GM12872 (cell line): Measurements from ENCODE around the gene ADI1.

Source experiments
- TF ChIP-seq, protein P1 (sequence below): IDR thresholded peaks from 3 replicates; pipeline ENCODE4 v1.5.1; 2011; ENCODE audit warnings: low read depth, mild to moderate bottlenecking, low read length, moderate library complexity; ENCODE audit not compliant: insufficient read depth

ADI1 gene, protein sequence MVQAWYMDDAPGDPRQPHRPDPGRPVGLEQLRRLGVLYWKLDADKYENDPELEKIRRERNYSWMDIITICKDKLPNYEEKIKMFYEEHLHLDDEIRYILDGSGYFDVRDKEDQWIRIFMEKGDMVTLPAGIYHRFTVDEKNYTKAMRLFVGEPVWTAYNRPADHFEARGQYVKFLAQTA

DNA sequence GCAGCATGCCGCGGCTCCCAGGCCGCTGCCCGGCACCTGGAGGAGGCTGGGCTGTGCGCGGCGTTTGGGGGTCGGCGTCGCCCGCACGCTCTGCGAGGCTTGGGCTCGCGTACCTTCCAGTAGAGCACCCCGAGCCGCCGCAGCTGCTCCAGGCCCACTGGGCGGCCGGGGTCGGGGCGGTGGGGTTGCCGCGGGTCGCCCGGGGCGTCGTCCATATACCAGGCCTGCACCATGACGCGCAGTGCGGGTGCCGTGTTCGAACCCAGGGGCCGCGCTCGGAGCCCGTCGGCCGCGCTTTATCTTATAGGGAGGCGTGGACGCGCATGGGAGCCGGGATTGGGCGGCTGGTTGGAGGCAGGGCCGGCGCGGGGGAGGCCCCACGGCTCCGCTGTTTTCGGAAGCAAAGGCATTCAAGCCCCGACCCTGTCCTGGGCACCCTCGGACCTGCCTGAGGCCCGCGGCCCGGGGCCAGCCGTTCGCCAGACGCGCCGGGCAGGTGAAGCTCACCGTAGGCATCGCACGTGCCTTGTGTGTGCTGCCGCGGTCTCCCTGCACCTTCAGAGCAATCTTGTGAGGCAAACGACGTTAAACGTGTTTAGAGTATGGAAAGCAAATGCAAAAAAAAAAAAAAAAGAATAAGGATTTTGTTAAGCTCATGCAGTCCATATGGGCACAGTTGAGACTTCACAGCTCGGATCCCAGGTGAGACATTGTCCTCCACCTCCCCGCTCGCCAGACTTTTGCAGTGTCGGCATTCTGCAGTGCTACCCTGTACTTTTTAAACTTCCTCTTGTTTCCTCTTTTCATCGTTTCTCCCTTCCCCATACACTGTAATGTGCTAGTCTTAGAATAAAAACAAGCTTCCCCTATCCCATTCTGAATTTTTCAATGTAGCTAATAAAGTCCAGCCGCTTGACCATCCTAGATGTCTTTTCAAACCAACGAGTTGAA is at the start of gene ADI1:
ADI1 (minus strand) TSS at position 277 of the 951 bp plus-strand sequence; CDS start at position 233, 44 bp downstream.
- TF ChIP-seq, protein P1, sequence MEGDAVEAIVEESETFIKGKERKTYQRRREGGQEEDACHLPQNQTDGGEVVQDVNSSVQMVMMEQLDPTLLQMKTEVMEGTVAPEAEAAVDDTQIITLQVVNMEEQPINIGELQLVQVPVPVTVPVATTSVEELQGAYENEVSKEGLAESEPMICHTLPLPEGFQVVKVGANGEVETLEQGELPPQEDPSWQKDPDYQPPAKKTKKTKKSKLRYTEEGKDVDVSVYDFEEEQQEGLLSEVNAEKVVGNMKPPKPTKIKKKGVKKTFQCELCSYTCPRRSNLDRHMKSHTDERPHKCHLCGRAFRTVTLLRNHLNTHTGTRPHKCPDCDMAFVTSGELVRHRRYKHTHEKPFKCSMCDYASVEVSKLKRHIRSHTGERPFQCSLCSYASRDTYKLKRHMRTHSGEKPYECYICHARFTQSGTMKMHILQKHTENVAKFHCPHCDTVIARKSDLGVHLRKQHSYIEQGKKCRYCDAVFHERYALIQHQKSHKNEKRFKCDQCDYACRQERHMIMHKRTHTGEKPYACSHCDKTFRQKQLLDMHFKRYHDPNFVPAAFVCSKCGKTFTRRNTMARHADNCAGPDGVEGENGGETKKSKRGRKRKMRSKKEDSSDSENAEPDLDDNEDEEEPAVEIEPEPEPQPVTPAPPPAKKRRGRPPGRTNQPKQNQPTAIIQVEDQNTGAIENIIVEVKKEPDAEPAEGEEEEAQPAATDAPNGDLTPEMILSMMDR = no peak

DNA sequence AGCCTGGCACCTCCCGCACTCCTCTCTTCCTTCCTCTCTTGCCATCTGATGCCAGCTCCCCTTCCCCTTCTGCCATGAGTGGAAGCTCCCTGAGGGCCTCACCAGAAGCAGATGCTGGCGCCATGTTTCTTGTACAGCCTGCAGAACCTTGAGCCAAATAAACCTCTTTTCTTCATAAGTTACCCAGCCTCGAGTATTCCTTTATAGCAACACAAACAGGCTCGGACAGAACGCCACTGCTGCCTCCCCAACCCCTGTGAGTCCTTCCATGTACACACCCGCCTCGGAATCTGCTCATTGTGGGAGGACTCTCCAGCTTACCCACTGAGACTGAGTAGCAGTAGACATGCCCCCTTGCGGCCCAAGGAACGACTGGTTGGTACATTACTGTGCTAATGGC is 47.5 kb upstream of the ADI1 start:
- TF ChIP-seq, protein P1 = no peak

DNA sequence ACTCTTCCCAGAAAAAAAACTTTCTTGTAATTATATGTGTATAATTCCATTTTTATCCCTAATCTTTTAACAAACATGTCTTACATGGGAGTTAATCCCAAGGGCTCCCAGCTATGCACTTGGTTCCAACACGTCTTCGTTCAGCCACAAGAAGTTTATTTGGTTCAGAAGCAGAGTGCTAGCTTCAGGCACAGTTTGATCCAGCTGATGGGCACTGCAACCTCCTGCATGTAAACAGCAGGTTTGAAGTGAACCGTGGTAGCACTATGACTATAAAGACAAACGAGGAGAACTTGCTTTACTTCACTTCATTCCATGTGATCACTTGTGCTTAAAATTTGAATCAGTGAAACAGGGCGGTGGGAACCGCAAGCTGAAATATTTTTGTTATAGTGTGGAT is 45.8 kb upstream of the ADI1 start:
- TF ChIP-seq, protein P1 = no peak

DNA sequence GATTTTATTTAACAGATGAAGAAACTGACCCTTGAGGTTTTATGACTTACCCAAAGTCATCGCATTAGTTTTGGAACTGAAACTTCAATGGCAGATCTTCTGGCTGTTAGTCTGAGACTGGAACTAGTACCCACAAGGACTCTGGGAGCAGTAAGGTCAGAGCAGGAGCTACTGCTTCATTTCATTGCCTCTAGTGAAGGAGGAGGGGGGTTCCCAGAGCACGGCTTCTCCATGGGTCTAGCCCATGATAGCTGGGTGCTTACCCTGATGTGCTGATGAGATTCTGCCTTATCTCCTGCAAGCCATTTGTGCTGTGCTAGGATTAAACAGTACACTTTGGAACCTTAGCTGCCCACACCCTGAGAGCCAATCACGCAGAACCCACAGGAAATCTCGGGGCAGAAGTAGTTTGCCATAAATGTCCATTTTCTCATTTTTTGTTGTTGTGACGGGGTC is 44.2 kb upstream of the ADI1 start:
- TF ChIP-seq, protein P1 = no peak

DNA sequence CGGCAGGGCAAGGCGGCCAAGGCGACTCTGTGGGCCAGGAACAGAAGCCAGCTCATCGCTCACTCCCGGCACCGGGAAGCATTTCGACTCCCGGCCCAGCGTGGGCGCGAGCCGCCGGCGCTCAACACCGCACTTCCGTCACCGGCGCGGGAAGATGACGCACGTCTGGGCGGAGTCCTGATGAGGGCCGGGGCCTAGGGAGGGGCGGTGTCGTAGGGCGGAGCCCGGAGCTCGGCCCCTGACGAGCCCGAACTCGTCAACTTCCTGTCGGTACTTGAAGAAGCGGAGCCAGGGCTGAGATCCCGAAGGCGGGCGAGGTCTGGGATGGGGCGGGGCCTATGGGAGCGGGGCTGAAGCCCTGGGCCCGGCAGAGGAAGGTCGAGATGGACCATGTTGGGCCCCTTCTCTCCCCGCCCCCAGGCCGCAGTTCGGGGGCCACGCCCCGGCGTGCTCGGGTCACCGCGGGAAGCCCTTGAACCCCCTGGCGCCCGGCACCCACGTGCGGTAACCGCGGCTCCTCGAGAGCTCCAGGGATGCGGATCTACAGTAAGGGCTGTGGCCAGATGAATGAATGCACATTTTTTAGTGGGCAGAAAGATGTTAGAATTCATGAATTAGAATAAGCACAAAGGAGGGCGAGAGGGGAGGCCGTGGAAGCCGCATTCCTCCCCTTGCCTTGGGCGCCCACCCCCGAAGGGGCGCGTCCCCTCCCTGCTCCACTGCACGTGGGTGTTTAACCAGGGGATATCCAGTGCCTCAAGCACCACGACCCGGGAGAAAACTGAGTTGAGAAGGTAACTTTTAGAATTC is 39.1 kb upstream of the ADI1 start, which contains the start of gene RNASEH1:
RNASEH1 (minus strand) TSS at position 129 of the 810 bp plus-strand sequence; CDS start at position 56, 73 bp downstream.
- TF ChIP-seq, protein P1 = no peak

DNA sequence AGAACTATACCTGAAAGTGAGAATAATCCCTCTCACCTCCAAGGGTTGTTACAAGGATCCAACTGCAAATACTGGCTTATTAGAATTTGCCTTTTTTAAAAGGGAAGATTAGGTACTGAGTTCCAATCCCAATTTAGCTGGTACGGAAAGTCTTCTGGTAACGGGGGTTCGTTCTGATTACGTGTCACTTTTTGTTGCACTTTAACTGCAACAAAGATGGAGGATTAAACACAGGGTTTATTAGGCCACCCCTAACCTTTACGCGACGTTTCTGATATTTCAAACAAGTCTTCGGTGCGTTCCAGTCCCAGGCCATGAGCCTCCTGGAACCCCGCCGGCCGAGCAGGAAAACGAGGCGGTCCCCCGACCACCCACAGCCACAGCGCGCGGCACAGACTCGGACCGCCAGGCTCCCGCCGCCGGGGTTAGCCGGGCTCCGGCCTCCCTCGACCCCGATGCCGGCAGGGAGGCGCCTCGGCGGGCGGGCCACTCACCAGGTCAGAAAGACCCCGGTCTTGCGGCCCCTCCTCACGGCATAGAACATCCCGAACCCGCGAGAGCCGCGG is 38.4 kb upstream of the ADI1 start:
- TF ChIP-seq, protein P1 = no peak
